GM19043 (cell line): ENCODE data around the gene DUSP7.

Experiments
- ATAC-seq: cut with Tn5 transposase; IDR thresholded peaks from one replicate; pipeline ENCODE4 v1.9.1; 2021; ENCODE audit warnings: low read depth; ENCODE audit not compliant: unreplicated experiment

Gene DUSP7

GRCh38 chr3:52069135-52069534 lies 12.8 kb upstream of the DUSP7 start:
- ATAC-seq = no peak

- ATAC-seq = no peak
These were observed 12.4 kb upstream of the DUSP7 start for GRCh38 chr3:52068730-52069129.

GRCh38 chr3:52068055-52068571 lies 11.7 kb upstream of the DUSP7 start:
- ATAC-seq = no peak

GRCh38 chr3:52067526-52067925 lies 11.2 kb upstream of the DUSP7 start:
- no peak for ATAC-seq

- ATAC-seq = no peak
These were observed 10.7 kb upstream of the DUSP7 start for GRCh38 chr3:52067046-52067445.

GRCh38 chr3:52065264-52065756 lies 8.9 kb upstream of the DUSP7 start:
- no peak for ATAC-seq

GRCh38 chr3:52064561-52064960 lies 8.2 kb upstream of the DUSP7 start:
- no peak for ATAC-seq

- ATAC-seq = no peak
These were observed 6.8 kb upstream of the DUSP7 start for GRCh38 chr3:52063026-52063723.

GRCh38 chr3:52062505-52062904 lies 6.1 kb upstream of the DUSP7 start:
- no peak for ATAC-seq

- ATAC-seq = no peak
These were observed 4.9 kb upstream of the DUSP7 start for GRCh38 chr3:52061121-52061910.

GRCh38 chr3:52059781-52060180 lies 3.4 kb upstream of the DUSP7 start:
- ATAC-seq = no peak

GRCh38 chr3:52057812-52058495 lies 1.6 kb upstream of the DUSP7 start:
- no peak for ATAC-seq

- ATAC-seq = peak; percentile 78
These were observed 819 bp upstream of the DUSP7 start for GRCh38 chr3:52056968-52057811.

- ATAC-seq = no peak
These were observed 627 bp downstream of the DUSP7 start for GRCh38 chr3:52055537-52056351.

- no peak for ATAC-seq
These were observed 1.5 kb downstream of the DUSP7 start for GRCh38 chr3:52054661-52055511.

- ATAC-seq = no peak
These were observed 2.8 kb downstream of the DUSP7 start for GRCh38 chr3:52053307-52054304.

GRCh38 chr3:52052831-52053306 lies 3.5 kb downstream of the DUSP7 start:
- no peak for ATAC-seq
